HG02938 (cell line): Measurements from ENCODE around the gene SLC7A6.

ENCODE experiments used
- ATAC-seq: cut with Tn5 transposase; IDR thresholded peaks from one replicate; pipeline ENCODE4 v1.9.1; 2021; ENCODE audit warnings: mild to moderate bottlenecking, moderate library complexity; ENCODE audit not compliant: unreplicated experiment

The SLC7A6 gene

DNA sequence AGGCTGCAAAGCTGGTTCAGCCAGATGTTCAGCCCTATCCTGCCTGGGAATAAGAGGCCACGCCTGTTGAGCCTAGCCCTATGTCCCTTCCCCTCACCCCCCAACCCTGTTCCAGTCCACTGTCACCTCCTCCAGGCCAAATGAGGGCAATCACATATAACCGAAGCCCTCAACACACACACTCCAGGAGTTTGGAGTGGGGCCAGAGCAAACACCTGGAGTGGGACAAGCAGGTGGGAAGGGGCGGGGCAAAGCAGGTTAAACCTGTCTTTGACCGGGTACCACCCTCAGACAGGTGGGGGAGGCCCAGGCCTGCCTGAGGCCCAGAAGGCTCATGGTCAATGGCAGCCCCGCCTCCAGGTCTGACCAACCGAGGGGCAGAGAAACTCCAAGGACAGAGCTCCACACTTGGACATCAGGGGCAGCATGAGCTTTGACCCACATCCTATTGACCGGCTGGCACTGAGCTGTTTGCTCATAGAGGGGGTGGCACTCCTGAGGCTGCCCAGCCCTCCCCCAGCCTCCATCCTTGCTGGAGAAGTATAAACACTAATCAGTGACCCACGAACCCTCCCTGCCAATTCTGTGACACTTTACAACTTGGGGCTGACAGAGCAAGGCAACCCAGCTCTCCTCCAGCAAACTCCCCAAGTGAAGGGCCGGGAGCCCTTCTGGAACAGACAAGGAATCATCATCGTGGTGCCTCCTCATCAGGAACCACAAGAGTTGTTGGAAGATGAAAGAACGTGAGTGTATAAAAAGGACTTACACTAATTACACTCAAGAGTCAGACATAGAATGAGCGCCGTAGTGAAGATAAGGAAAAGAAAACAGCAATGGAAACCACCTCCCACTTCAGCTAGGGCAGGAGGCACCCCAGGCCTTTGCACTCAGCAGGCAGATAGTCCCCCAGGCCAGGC is 29.9 kb upstream of the SLC7A6 start:
- no peak for ATAC-seq

DNA sequence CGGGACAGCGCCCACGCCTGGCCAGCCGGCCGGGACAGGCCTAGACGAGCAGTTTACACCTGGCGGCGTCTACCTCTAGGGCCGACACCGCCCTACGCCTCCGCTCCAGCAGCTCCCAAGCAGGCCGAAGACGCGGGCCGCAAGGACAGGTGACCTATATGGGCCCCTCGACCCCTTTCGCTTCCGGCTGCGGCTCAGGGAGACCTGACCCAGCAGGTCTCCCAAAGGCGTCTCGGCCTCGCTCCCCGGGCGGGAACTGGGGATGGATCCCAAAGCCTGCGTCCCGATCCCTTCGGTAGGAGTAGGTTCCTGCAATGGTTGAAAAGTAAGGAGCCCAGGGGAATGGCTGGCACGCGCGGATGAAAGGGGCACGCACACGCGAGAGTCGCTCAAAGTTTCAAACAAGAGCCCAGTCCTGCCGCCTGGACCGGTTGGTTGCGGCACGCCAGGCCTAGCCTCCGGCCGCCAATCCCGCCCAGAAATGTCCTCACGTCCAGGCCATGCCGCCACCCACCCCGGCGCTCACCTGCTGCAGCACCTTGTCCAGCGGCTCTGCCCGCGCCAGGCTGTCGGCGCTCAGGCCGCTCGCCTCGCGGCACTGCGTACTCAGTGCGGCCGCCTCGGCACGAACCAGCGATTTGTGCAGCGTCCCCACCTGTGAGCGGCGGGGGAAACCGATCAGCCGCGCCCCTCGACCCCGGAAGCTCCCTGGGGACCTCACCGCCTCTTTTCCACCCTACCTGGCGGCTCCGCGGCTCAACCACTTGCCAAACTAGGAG is 29.0 kb upstream of the SLC7A6 start:
- ATAC-seq: no peak

DNA sequence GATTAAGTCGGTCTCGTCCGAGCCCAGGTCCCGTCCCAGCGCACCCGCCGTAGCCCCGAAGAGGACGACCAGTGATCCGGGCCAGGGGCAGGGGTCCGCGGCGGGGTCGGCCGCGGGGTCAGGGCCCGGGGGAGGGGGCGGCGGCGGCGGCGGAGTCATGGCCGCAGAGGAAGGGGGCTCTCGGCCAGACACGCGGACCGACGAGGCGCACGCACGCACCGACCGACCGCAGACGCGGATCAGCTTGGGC is 28.5 kb upstream of the SLC7A6 start, which contains the start of gene ESRP2:
Gene ESRP2 (minus strand): TSS at position 241 of the 250 bp plus-strand sequence. CDS start 82 bp downstream, at position 159.
- no peak for ATAC-seq

DNA sequence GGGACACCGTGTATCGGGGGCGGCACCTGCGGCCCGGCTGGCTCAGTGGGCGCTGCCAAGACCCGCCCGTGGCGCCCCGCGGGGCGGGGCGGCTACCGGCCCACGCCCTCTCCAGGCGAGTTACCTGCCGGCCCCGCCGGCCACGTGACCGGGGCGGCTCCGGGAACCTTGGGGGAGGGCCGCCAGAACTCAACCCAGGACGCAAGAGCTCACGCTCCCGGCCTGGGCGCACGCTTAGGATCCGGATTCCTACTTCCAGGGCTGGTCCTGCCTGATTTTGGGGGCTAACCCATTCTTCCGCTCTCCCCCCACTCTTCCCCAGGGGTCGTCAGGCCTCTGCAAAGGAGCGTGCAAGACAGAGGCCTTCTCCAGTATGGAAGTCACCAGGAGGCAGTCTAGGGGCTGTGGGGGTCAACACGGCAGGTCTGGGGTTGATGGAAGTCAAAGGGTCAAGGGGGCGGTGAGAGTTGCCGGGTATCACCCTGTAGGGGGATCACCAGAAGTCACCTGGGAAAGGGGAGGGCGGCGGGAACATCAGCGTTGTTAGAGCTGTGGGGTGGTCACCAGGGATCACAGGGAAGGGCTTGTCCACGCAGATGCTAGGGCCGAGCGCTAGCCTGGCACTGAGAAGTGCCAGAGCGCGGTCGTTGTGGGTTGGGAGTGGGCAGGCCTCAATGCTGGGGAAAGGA is 28.0 kb upstream of the SLC7A6 start:
- ATAC-seq: no peak

DNA sequence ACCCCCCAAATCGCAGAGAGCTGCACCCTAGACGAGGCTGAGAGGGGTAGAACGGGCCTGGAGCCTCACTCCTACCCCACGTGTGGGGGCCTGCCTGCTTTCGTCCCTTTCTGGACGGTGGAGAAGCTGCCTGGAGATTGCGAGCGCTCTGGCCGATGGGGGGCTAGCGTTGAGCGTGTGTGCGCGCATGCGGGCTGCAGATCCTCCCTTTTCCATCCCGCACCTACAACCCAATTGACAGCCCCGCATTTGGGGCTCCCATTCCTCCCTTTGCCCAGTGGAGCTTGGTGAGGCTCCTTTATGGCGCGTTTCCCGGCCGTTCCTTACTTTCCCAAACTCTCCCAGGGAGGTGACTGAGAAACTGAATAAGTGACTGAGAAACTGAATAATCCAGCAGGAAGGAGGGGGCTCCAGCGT is 27.5 kb upstream of the SLC7A6 start:
- ATAC-seq: no peak

DNA sequence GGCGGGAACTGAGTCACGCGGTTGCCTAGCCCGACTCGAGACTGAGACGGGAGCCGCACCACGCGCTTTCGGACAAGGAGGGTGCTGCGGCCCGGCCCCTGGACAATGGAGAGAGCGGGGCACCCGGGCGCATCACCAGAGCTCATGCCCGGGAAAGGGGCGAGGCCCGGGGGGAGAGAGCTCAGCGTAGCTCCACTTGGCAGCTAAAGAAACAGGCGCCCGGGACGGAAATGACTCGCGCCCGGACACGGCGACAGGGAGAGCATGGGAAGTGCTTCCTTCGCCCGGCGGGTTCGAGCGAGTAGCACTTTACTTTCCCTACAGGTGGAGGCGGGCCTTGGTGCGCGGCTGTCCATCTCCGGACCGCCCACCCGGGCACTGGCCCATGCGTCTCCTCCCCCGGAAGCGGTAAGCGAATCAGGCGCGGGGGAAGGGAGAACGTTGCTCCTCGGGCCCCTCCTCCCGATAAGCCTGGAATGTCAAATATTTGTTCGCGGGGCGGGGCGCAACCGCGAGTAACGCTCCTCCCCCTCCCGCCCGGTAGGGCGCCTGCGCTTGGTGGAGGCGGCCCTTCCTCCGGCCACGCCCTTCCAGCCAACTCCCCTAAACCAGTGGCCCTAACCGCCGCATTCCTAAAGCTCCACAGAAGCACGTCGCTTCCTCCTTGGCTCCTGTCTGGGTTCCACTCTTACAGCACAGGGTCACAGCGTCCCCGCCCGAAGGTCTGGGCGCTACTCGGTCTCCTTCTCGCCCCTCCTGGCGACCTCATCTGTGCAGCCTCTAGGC is 26.9 kb upstream of the SLC7A6 start:
- ATAC-seq: peak; percentile 71

DNA sequence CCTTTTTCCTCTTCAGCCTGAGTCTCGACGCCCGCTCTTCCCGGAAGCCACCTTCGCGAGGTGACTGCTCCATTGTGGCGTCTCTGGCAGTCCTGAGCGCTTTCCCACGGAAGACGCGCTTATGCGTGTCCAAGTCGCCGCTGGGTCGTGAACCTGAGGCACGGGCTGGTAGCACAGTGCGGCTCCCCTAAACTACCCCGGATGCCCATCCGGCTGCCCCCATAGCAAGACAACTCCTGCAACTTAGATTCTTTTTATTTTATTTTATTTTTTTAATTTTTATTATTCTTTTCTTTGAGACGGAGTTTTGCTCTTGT is 26.3 kb upstream of the SLC7A6 start:
- no peak for ATAC-seq

DNA sequence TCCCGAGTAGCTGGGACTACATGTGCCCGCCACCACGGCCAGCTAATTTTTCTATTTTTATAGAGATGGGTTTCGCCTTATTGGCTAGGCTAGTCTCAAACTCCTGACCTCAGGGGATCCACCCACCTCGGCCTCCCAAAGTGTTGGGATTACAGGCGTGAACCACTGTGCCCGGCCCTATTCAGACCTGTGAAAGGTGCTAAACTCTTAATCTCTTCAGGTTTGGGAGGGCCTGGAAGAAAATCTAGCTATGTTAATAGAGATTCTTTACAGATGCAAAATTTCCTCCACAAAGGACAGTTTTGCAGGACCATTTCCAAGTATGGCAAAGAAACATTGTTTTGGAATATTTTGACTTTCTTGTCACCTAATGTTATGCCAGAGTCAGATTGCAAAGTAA is 22.2 kb upstream of the SLC7A6 start:
- ATAC-seq: no peak

DNA sequence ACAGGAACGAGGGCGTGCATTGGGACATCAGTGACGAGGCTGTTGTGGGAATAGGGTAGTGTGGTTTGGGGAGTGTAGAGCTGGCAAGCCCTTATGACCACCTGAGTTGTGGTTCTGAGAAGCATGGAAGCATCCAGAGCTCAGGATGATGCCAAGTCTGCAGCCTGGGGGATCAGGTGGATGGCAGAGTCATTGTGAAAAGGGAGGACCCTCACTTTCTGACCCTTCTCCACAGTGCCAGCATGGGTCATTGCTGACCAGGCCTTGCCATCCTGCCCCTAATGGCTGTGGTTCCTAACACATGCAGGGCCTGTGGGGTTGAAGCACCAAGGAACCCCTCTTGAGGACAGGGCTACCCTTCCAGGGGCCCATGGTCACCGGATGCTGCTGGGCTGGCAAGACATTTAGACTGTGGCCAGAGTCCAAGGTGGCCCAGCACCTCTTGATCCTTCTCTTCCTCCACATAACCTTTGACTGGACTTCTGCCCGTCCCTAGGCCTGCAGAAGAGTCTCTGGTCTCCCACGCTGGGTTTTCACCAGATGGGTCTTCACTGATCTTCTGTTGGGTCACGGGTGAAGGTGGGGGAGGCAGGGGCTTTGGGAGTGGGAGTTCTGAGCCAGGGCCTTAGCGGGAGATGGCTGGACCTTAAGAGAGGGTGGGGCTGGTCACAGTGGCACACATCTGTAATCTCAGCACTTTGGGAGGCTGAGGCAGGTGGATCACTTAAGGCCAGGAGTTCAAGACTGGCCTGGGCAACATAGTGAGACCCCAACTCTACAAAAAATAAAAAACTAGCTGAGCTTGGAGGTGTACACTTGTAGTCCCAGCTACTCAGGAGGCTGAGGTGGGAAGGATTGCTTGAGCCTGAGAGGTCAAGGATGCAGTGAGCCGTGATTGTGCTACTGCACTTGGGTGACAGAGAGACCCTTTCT is 21.1 kb upstream of the SLC7A6 start:
- ATAC-seq: no peak

DNA sequence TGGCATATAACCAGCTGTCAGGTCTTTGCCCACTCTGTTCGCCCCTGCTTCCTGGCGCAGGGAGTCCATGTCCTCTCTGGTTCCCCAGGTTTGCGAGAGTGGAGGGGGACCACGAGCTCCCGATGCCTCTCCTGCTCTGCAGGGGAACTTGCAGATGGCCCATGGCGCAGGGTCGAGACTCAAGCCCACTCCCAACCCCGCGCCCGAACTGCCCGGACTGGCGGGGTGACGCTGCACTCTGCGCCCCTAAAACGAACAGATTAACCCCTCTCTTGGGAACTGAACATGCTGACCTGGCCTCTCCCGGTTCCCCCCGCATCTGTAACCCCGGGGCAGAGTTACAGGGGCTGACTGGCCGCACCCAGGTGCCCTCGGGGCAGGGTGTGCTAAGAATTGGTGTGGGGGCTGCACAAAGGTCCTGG is 19.8 kb upstream of the SLC7A6 start:
- no peak for ATAC-seq

DNA sequence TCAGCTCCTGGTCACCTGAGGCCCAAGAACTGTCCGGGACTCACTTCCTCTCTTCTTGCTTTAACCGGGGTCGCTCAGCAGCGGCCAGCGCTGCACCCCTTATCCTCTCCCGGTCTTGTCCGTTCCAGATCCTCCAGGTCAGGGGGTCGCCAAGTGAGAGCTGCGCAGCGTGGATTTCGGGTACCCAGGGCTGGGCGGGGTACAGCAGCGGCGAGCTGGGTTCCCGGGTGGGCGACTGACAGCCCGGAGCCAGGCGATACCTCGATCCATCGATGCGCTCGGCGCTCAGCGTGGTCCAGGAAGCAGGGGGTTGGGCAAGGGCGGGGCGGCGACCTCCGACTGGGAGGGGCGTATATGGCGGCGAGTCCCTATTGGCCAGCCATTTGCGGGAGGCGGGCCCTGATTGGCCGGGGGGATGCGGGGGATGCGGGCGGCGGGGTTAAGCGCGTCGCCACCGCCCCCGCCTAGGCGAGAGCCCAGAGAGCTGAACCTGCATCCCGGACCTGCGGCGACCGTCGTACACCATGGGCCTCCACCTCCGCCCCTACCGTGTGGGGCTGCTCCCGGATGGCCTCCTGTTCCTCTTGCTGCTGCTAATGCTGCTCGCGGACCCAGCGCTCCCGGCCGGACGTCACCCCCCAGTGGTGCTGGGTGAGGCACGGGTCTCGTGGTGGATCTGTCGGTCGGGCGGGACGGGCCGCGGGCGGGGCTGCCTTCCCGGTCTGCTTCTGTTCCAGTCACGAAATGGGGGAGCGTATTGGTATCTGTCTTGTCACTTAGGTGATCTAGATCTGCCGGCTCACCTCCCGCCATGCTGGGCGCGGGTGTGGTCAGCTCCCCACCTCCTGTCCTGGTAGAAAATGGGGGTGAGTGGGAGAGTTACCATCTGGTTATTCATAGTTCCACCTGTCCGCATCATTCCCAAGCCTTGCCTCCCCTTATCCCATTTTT is 19.1 kb upstream of the SLC7A6 start, which contains the start of gene PLA2G15:
Gene PLA2G15 (plus strand): TSS at position 471 of the 951 bp plus-strand sequence. CDS start 54 bp downstream, at position 525.
- peak; percentile 81 for ATAC-seq

DNA sequence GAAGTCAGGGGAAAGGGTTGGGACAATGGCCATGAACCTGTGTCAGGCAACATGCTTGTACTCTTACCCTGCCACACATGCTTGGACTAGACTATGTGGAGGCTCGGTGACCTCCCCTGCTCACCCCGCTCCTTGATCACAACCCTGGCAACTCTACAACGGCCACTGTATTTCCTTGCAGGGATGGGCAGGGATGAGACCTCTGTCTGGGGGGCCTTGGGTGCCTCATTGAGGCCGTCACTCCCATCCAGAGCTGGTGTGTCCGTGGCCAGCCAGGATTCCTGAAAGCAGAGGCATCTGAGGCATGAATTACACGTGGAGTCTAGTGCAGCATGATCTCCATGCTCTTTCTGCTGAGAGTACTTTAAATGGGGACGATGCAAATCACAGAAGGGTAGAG is 18.2 kb upstream of the SLC7A6 start:
- no peak for ATAC-seq

DNA sequence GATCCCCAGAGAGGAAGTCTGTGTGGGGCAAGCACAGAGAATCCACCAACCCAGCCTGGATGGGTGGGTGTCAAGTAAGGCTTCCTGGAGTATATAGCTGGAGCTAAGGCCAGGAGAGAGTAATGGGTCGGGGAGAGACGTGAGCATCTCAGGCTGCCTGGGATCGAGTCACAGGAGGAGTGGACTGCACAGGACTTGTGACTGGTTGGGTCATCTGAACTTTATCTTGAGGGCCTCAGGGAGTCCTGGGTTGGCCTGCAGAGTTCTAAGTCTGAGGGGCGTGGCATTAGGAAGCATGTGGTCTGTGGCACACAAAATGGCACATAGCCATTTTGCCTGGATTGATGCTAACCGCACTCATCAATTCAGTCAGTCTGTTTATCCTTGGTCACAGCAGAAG is 17.7 kb upstream of the SLC7A6 start:
- ATAC-seq: no peak

DNA sequence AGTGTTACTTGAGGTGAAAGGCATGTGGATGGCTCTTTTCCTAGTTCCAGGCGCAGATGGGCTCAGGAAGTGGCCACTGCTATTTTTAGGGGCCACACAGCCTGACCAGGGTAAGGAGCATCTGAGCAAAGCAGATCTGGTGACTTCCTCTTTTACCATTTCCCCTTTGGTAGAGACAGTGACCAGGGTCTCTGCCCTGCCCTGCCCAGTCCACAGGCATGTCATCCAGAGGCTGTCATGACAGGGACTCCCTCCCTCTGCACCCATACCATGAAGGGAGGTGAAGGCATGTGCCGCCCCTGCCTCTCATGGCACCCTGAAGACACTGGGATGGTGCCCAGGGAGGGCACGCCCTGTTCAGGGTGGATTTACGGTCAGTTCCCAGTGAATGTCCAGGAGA is 16.9 kb upstream of the SLC7A6 start:
- no peak for ATAC-seq

DNA sequence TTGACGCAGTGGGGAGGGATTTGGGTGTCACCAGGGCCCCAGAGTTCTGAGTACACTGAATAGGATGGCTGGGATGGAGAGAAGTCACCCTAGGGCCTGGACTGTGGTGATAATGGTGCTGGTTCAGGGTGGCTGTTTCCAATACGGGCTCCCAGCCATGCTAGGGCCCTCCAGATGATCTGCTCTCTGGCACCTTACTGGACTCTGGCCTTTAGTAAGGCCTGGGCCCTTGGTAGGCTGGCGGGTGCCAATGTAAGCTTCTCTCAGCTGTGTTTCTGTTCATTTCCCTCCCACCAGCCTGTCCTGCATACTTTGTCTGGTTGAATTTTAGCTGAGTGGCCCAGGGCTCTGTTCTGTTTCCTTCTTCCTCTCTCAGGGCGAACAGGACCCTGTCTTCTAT is 16.4 kb upstream of the SLC7A6 start:
- ATAC-seq: no peak

DNA sequence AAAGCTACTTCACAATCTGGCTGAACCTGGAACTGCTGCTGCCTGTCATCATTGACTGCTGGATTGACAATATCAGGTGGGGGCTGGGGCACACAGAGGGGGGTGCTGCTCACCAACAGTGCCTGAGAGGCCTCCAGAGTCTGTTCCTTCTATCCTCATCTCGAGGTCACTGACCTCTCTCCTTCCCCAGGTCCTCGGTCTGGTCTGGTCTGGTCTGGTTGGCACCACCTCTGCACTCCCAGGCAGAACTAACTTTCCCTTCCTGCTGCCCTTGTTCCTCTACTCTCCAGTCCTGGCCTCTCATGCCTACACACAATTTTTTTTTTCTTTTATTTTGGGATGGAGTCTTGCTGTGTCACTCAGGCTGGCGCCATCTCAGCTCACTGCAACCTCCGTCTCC is 15.0 kb upstream of the SLC7A6 start:
- ATAC-seq: no peak

DNA sequence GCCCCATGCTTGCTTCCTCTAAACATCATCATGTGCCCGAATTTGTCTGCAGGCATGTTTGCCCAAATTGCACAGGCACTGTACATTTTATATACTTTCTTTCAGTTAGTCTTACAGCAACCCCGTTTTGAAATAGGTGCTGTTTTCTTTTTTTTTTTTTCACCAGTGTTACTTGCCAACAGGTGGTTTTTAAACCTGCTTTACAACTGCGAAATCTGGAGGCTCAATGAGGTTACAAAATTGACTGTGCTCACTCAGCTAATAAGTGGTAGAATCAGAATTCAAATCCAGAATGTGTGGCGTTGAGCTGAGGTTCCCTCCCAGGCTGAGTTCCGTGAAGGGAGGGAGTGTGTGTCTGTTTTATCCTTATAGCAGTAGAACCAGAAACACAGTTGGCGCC is 13.4 kb upstream of the SLC7A6 start:
- ATAC-seq: no peak

DNA sequence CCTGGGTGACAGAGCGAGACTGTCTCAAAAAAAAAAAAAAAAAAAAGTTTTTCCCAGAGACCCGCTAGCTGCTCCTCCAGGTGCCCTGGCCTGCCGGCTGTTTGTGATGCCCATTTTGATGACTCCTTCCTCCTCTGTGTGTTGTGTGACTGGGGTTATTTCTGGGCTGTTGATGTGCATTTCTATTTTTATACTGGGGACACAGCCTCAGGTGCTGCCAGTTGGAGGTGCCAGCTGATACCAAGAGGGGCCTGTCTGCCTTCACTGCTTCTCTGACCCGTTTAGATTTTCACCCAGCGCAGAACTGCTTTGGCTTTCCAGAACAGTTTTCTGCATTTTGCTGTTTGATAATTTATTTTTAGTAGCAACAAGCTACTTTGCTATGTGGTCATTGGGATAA is 12.5 kb upstream of the SLC7A6 start:
- ATAC-seq: no peak

DNA sequence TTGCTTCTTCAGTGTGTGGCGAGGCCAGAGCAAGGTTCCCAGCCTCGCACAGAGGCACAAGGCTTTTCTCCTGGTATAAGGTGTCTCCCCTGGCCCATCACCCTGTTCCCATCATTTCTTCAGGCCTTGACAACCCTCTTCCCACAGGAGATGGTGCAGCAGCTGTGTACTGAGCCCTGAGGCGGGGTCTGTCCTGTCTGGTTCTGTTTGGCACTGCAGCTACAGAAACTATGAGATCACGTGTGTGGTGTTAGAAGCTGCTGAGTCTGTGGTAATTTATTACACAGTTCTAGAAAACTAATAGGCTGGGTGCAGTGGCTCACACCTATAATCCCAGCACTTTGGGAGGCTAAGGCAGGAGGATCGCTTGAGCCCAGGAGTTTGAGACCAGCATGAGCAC is 11.9 kb upstream of the SLC7A6 start:
- ATAC-seq: no peak
